Activated CD8-positive, alpha-beta T cell treated with anti-CD3 and anti-CD28 coated beads for 36 hours (primary cell): ENCODE measurements around the gene SKAP1. TPM values are rescaled to one million over a fixed set of nuclear protein-coding genes. Genes with fewer than 3 reads are reported as not detected.
A peak's percentile ranks its signal among the peaks of the same experiment; 100 is the strongest.

Source experiments
- ATAC-seq: fragments of 200-7000 bp; cut with Tn5 transposase; one replicate; pipeline ENCODE4 v1.10.0; 2021; ENCODE audit warnings: mild to moderate bottlenecking, moderate library complexity
- CTCF ChIA-PET: fragments of 350-600 bp; sonication (Branson Sonifier 250); formaldehyde crosslinking; loops from one replicate; lab custom pipeline; 2021; ENCODE audit warnings: antibody characterized with exemption; lab: Charles Lee
- POLR2A ChIA-PET: fragments of 350-600 bp; sonication (Branson Sonifier 250); formaldehyde crosslinking; loops from one replicate; lab custom pipeline; 2021; ENCODE audit warnings: antibody characterized with exemption; lab: Charles Lee
- DNase-seq: peaks from one replicate; pipeline ENCODE4 v3.0.0-alpha.2; 2020
- H3K27ac Mint-ChIP-seq: one replicate; pipeline ENCODE4 v1.8.0; 2021; ENCODE audit warnings: mild to moderate bottlenecking, mixed read lengths
- H3K27me3 Mint-ChIP-seq: one replicate; pipeline ENCODE4 v1.8.0; 2021; ENCODE audit warnings: mixed read lengths
- H3K36me3 Mint-ChIP-seq: one replicate; pipeline ENCODE4 v1.8.0; 2021; ENCODE audit warnings: low read depth, mixed read lengths
- H3K4me1 Mint-ChIP-seq: one replicate; pipeline ENCODE4 v1.8.0; 2021; ENCODE audit warnings: low read depth, mixed read lengths
- H3K4me3 Mint-ChIP-seq: one replicate; pipeline ENCODE4 v1.8.0; 2021; ENCODE audit warnings: mild to moderate bottlenecking, moderate library complexity, mixed read lengths
- H3K9me3 Mint-ChIP-seq: one replicate; pipeline ENCODE4 v1.8.0; 2021; ENCODE audit warnings: mixed read lengths
- intact Hi-C: fragments of 100-400 bp; cut with micrococcal nuclease; formaldehyde crosslinking; loops from one replicate; pipeline ENCODE4 v1.10.0; 2022
- total RNA-seq, 2 experiments: library from RNA; stranded (reverse); gene quantifications; one replicate each; pipeline ENCODE4 v1.2.3, GENCODE V29; 2021
- TF ChIP-seq, protein P1 (sequence below): fragments of 200-600 bp; IDR thresholded peaks from one replicate; pipeline ENCODE4 v1.8.0; 2022; ENCODE audit warnings: antibody characterized with exemption, mild to moderate bottlenecking

The SKAP1 gene
- total RNA-seq, 2 experiments from 2014 or later: 73.9 to 81.3 TPM

DNA sequence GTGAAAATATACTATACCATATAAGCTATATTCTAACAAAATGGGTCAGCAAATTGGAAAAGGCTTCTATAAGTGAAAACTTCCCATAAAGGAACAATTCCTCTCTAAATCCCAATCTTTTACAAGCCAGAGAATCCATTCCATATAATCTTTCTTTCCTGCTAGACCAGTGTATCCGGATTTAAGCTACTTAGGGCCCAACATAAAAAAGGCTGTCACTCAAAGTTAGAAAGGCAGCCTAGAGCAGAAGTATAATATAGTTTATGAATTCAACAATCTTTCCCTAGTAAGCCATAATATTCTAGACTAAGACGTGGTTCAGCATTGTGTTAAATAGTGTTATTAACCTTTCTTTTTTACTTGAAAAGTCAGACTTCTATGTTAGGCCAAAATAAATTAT, 93.0 kb downstream of the SKAP1 start:
- DNase-seq (no peak), ATAC-seq (no peak)
- POLR2A ChIA-PET: no interaction called here
- CTCF ChIA-PET: interaction anchor here (0.6 to 2.6 kb wide), 20 partner anchors 10 to 311 kb away, joined by 3 to 63 read pairs (median 6); partner anchors contain the start of gene HOXB5
- Mint-ChIP-seq H3K27ac (no peak overlapping the region), H3K36me3 (no peaks in the 10 kb centered on the region), H3K9me3 (no peaks in the 10 kb centered on the region), H3K27me3 (no peaks in the 10 kb centered on the region), H3K4me3 (no peak overlapping the region), H3K4me1 (peaks cover 13% of the 10 kb centered on the region)
- TF ChIP-seq, protein P1, sequence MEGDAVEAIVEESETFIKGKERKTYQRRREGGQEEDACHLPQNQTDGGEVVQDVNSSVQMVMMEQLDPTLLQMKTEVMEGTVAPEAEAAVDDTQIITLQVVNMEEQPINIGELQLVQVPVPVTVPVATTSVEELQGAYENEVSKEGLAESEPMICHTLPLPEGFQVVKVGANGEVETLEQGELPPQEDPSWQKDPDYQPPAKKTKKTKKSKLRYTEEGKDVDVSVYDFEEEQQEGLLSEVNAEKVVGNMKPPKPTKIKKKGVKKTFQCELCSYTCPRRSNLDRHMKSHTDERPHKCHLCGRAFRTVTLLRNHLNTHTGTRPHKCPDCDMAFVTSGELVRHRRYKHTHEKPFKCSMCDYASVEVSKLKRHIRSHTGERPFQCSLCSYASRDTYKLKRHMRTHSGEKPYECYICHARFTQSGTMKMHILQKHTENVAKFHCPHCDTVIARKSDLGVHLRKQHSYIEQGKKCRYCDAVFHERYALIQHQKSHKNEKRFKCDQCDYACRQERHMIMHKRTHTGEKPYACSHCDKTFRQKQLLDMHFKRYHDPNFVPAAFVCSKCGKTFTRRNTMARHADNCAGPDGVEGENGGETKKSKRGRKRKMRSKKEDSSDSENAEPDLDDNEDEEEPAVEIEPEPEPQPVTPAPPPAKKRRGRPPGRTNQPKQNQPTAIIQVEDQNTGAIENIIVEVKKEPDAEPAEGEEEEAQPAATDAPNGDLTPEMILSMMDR: no peak
- intact Hi-C loops: no loop called here

DNA sequence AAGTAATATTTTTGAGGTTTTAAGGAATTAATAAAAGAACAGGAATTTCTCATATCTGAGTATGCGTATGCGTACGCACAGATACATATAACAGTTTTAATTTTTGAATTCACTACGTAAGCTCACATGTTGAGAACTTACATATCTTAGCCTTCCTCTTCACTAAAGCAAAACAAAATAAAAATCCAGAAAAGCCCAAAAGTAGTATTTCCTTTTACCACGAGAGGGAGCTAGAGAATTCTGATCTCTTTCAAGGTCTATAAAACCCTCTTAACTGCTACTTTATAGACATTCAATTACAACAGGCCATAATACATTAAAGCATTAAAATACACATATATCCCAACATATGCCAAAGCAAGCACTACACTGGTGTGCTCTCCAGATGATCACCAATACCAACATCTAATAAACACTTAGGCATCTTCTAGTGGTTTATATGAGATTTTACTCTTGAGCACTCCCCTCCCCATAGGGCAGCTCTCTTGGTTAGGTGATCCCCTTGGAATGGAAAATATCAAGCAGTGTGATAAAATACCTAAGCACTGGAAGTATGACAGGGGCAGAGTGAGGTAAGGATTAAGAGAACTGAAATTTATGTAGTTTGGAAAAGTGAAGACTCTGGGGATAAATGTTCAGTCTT, 94.0 kb downstream of the SKAP1 start:
- Mint-ChIP-seq H3K9me3 (no peaks in the 10 kb centered on the region), H3K27me3 (no peaks in the 10 kb centered on the region), H3K4me1 (peaks cover 13% of the 10 kb centered on the region), H3K27ac (no peak overlapping the region), H3K36me3 (peaks cover 2% of the 10 kb centered on the region), H3K4me3 (no peak overlapping the region)
- TF ChIP-seq, protein P1: peak; percentile 81
- intact Hi-C loops: no loop called here
- ChIA-PET CTCF (interaction anchor here (0.6 to 2.6 kb wide), 42 partner anchors 9 to 310 kb away, joined by 3 to 63 read pairs (median 4); partner anchors contain the start of gene HOXB5), POLR2A (no interaction called here)
- no peak for DNase-seq
- ATAC-seq: peak; percentile 61

DNA sequence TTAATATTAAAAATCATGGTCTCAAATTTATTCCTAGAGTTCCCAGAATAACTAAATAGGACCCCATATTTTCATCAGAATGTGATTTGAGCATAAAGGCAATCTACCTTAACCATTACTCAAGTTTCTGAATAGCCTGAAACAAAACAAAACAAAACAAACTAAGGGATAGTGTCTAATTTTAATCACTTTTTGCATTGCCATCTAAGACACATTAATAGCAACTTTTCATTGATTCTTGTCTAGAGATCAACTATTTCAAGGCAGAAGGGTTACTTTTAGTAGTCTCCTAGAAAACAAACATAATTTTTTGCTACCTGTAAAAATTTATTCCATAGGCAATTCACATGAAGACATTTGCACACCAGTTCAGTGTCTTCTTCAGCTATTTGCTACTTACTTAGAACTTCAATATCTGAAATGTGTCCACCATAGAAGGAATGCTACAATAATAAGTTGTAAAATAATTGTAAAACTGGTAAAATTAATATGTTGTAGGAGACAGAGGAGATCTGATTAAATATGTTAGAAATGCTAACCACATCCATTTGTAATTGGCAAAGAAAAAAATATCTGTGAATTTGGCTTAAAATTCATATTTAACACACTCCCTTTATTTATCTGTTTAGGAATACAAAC, 94.7 kb downstream of the SKAP1 start:
- H3K27ac Mint-ChIP-seq: no peak overlapping the region
- H3K4me3 Mint-ChIP-seq: no peak overlapping the region
- CTCF ChIA-PET: interaction anchor here (0.6 to 2.6 kb wide), 36 partner anchors 8 to 283 kb away, joined by 3 to 63 read pairs (median 4); partner anchors contain the start of gene HOXB5
- intact Hi-C loops: no loop called here
- POLR2A ChIA-PET: no interaction called here
- H3K27me3 Mint-ChIP-seq: no peaks in the 10 kb centered on the region
- H3K4me1 Mint-ChIP-seq: peaks cover 17% of the 10 kb centered on the region
- DNase-seq (no peak), ATAC-seq (no peak)
- TF ChIP-seq, protein P1: no peak
- peaks cover 4% of the 10 kb centered on the region for H3K36me3 Mint-ChIP-seq
- H3K9me3 Mint-ChIP-seq: no peaks in the 10 kb centered on the region

DNA sequence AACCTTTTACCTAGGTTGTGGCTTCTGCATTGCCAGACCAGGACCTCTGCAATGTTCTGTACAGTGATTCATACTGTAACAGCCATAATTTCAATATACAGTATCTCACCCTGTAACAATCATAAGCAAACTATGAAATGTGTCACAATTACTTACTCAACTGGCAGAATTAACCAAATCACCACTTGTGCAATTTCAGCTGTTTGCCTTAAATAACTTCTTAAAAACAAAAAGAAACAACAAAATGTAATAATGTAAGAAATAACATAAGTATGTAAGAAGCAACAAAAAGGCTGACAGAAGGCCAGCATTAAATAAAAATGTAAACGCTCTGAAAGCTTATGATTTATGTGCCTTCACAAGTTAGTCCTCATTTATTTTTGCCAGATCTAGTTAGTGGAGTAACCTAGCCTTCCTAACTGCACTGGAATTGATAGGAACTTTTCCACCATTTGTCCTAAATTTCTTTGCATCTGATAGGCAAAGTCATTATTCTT, 96.9 kb downstream of the SKAP1 start:
- H3K27ac Mint-ChIP-seq: no peak overlapping the region
- no peak overlapping the region for H3K4me3 Mint-ChIP-seq
- ChIA-PET CTCF (interaction anchor here (0.9 to 2.4 kb wide), 9 partner anchors 10 to 260 kb away, joined by 3 to 14 read pairs (median 6); partner anchors contain the start of genes HOXB3 and HOXB5), POLR2A (interaction anchor here (0.6 to 0.9 kb wide), 3 partner anchors 142 to 186 kb away, joined by 3 read pairs; no protein-coding TSS in a partner anchor)
- TF ChIP-seq, protein P1: no peak
- no peaks in the 10 kb centered on the region for H3K9me3 Mint-ChIP-seq
- H3K36me3 Mint-ChIP-seq: peaks cover 6% of the 10 kb centered on the region
- H3K4me1 Mint-ChIP-seq: peaks cover 26% of the 10 kb centered on the region
- intact Hi-C loops: no loop called here
- H3K27me3 Mint-ChIP-seq: no peaks in the 10 kb centered on the region
- ATAC-seq (peak; percentile 55), DNase-seq (no peak)
